KMS-11 (cell line): ENCODE results near the gene MYL6.

ENCODE experiments used
- H2AFZ ChIP-seq: fragments of 200-600 bp; sonication (generic); 2 replicates; pipeline ENCODE4 v1.6.1; 2016; ENCODE audit warnings: antibody characterized with exemption, mixed run types, low read depth
- H3K27ac ChIP-seq: fragments of 200-600 bp; sonication (generic); 2 replicates; pipeline ENCODE4 v1.6.1; 2016; ENCODE audit warnings: mild to moderate bottlenecking, mixed run types
- H3K27me3 ChIP-seq: fragments of 200-600 bp; sonication (generic); 2 replicates; pipeline ENCODE4 v1.6.1; 2017; ENCODE audit warnings: mild to moderate bottlenecking, low read depth, mixed run types, moderate library complexity; ENCODE audit not compliant: insufficient read depth
- H3K36me3 ChIP-seq: fragments of 200-600 bp; sonication (generic); 2 replicates; pipeline ENCODE4 v1.6.1; 2017; ENCODE audit warnings: mild to moderate bottlenecking, mixed run types; ENCODE audit not compliant: insufficient read depth
- H3K4me1 ChIP-seq: fragments of 200-600 bp; sonication (generic); 2 replicates; pipeline ENCODE4 v1.6.1; 2016; ENCODE audit warnings: mild to moderate bottlenecking, low read depth, mixed run types; ENCODE audit not compliant: poor library complexity, severe bottlenecking
- H3K4me2 ChIP-seq: fragments of 200-600 bp; sonication (generic); 2 replicates; pipeline ENCODE4 v1.7.0; 2016; ENCODE audit warnings: mild to moderate bottlenecking, mixed run types
- H3K4me3 ChIP-seq: fragments of 200-600 bp; sonication (generic); IDR thresholded peaks from 2 replicates; pipeline ENCODE4 v1.6.1; 2017; ENCODE audit warnings: low read depth, low read length, mixed read lengths; ENCODE audit not compliant: insufficient read depth
- H3K79me2 ChIP-seq: fragments of 200-600 bp; sonication (generic); 2 replicates; pipeline ENCODE4 v1.6.1; 2016; ENCODE audit warnings: low read depth, mixed run types; ENCODE audit not compliant: insufficient read depth
- H3K9ac ChIP-seq: fragments of 200-600 bp; sonication (generic); 2 replicates; pipeline ENCODE4 v1.6.1; 2016; ENCODE audit warnings: mild to moderate bottlenecking, mixed run types
- H4K20me1 ChIP-seq: fragments of 200-600 bp; sonication (generic); 2 replicates; pipeline ENCODE4 v1.6.1; 2016; ENCODE audit warnings: mild to moderate bottlenecking, mixed run types; ENCODE audit not compliant: insufficient read depth
- TF ChIP-seq, protein P1 (sequence below): fragments of 200-600 bp; sonication (generic); conservative IDR thresholded peaks from 2 replicates; pipeline ENCODE4 v1.6.1; 2017; ENCODE audit warnings: low read depth, mild to moderate bottlenecking, antibody characterized with exemption, low read length, moderate library complexity, mixed read lengths

MYL6 gene

DNA sequence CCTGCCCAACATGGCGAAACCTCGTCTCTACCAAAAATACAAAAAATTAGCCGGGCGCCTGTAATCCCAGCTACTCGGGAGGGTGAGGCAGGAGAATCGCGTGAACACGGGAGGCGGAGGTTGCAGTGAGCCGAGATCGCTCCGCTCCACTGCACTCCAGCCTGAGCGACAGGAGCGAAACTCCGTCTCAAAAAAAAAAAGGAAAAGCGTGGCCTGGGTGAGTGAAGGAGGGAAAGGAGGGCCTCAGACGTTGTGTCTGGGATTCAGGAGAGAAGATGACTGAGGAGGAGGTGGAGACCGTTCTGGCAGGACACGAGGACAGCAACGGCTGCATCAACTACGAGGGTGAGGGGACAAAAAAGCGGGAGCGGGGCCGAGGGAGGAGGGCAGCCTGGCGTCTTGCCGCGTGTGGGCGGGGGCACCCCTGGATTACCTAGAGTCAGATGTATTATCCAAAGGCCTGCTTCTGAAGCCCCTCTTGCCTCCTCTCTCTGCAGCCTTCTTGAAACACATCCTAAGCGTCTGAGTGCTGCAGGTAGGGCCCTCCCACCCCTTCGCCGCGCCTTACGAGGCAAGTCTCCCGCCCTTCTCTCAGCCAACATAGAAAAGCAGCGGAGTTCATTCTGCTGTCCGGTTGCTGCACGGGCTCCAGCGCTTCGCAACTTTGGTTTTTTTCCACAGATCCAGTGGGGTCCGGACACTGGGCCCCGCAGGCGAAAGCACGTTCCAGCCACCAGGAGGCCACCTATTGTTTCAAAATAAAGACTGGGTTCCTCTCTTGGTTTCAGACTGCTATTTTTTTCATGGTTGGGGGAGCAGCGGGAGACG is 744 bp upstream of the MYL6 start:
- Histone ChIP-seq H3K4me3 (no peak overlapping the region), H3K4me1 (peaks cover 54% of the 10 kb centered on the region), H3K79me2 (peaks cover 35% of the 10 kb centered on the region), H3K27ac (peak overlapping the region; percentile 66), H3K36me3 (peaks cover 22% of the 10 kb centered on the region; the same call in 1 of the 2 replicates), H3K27me3 (no peaks in the 10 kb centered on the region), H4K20me1 (no peaks in the 10 kb centered on the region), H3K9ac (peak overlapping the region; percentile 82), H3K4me2 (peak overlapping the region; percentile 86), H2AFZ (peak overlapping the region; percentile 48)
- TF ChIP-seq, protein P1, sequence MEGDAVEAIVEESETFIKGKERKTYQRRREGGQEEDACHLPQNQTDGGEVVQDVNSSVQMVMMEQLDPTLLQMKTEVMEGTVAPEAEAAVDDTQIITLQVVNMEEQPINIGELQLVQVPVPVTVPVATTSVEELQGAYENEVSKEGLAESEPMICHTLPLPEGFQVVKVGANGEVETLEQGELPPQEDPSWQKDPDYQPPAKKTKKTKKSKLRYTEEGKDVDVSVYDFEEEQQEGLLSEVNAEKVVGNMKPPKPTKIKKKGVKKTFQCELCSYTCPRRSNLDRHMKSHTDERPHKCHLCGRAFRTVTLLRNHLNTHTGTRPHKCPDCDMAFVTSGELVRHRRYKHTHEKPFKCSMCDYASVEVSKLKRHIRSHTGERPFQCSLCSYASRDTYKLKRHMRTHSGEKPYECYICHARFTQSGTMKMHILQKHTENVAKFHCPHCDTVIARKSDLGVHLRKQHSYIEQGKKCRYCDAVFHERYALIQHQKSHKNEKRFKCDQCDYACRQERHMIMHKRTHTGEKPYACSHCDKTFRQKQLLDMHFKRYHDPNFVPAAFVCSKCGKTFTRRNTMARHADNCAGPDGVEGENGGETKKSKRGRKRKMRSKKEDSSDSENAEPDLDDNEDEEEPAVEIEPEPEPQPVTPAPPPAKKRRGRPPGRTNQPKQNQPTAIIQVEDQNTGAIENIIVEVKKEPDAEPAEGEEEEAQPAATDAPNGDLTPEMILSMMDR = peak; percentile 88

DNA sequence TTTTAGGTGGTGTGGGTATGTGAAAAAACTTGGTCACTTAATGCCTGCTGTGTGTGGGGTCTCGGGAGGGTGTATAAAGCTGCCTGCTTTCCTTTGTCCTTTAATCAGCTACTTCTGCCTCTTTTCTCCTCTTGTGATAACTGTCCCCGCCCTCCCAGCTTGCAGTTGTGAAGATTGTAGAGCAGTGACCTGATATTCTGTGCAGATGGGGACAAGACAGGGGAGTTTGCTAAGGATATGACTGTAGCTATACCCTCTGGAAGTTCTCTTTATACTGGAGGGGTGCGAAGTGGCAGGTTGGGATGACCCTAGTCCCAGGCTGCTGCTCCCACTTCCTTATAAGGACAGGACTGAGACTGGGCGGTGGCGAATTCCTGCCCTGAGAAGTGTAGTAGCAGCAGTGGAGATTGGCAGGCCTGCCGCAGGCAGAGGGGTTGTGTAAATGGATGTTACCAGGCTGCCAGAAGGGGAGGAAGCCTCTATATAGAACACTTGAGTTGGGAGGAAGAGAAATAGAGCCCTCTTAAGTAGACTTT is 835 bp downstream of the MYL6 start:
- H3K4me2 ChIP-seq = peak overlapping the region; percentile 97
- H3K4me1 ChIP-seq = peaks cover 40% of the 10 kb centered on the region
- TF ChIP-seq, protein P1 = 0 out of 2 replicates have a peak, but pooled peaks have one; percentile 16
- H3K4me3 ChIP-seq = peak overlapping the region; percentile 92
- peak overlapping the region; percentile 69 for H3K27ac ChIP-seq
- peaks cover 31% of the 10 kb centered on the region; the same call in 1 of the 2 replicates for H3K36me3 ChIP-seq
- H3K79me2 ChIP-seq = peaks cover 35% of the 10 kb centered on the region
- H4K20me1 ChIP-seq = no peaks in the 10 kb centered on the region
- H3K27me3 ChIP-seq = no peaks in the 10 kb centered on the region
- H2AFZ ChIP-seq = no peak overlapping the region
- peak overlapping the region; percentile 82 for H3K9ac ChIP-seq

DNA sequence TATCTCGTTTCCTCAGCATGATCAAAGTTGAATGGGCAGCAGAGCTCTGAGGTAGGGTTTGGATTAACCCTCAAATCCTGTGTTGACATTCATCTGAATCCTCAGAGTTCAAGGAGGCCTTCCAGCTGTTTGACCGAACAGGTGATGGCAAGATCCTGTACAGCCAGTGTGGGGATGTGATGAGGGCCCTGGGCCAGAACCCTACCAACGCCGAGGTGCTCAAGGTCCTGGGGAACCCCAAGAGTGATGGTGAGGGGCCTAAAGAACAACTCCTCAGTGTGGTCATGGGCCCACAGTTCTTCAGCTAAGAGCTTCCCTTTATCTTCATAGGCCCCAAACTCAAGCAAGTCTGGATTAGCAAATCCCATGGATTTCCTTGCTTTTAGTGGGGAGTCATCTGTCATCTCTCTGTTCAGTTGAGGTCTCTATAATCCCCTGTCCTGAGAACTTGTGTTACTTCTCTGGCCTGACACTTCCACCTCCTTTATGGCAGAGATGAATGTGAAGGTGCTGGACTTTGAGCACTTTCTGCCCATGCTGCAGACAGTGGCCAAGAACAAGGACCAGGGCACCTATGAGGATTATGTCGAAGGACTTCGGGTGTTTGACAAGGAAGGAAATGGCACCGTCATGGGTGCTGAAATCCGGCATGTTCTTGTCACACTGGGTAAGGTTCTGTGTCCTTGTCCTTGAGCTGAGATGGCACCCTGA is 1.5 kb downstream of the MYL6 start:
- Histone ChIP-seq H2AFZ (no peak overlapping the region), H3K27me3 (no peaks in the 10 kb centered on the region), H3K27ac (peak overlapping the region; percentile 69; the same call in 1 of the 2 replicates), H3K4me3 (peak overlapping the region; percentile 55), H3K4me2 (peak overlapping the region; percentile 97), H4K20me1 (no peaks in the 10 kb centered on the region), H3K9ac (peak overlapping the region; percentile 82; the same call in 1 of the 2 replicates), H3K36me3 (peaks cover 31% of the 10 kb centered on the region; the same call in 1 of the 2 replicates), H3K79me2 (peaks cover 35% of the 10 kb centered on the region), H3K4me1 (peaks cover 34% of the 10 kb centered on the region)
- TF ChIP-seq, protein P1 = no peak

DNA sequence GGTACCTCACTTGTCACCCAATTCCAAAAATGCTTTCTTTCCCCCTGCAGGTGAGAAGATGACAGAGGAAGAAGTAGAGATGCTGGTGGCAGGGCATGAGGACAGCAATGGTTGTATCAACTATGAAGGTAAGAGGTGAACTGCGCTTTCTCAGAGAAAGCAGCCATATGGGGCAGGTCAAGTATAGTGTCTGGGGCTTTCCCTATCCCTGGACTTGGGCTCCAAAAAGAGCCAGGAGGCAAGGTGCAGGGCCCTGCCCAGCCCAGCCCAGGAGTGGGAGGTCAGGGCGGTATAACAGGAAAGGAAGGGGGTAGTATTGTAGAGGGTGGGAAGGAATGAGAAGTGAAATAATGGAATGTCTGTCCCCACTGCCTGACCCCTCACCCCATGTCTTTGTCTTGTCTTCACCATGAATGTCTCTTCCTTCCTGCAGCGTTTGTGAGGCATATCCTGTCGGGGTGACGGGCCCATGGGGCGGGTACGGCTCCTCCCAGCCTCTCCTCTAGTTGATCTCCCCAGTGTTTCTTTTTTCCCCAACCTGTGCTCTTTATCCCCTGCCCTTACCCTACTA is 2.1 kb downstream of the MYL6 start:
- Histone ChIP-seq H3K27me3 (no peaks in the 10 kb centered on the region), H3K27ac (no peak overlapping the region; the same call in 1 of the 2 replicates), H4K20me1 (no peaks in the 10 kb centered on the region), H3K4me1 (peaks cover 34% of the 10 kb centered on the region), H3K4me2 (peak overlapping the region; percentile 97), H3K36me3 (peaks cover 31% of the 10 kb centered on the region; the same call in 1 of the 2 replicates), H3K79me2 (peaks cover 35% of the 10 kb centered on the region), H2AFZ (no peak overlapping the region), H3K9ac (peak overlapping the region; percentile 82; the same call in 1 of the 2 replicates), H3K4me3 (no peak overlapping the region)
- TF ChIP-seq, protein P1 = no peak
